Brain pericyte (primary cell): ENCODE results near the gene HMGXB3.
"Not testable (repeated sequence)": the region's sequence is repeated elsewhere in the genome, so short reads cannot be mapped to it uniquely, and the experiment has no call there.

Source experiments
- DNase-seq: peaks from one replicate; pipeline ENCODE4 v3.0.0-alpha.2; 2012; ENCODE audit warnings: low read depth, low spot score

The HMGXB3 gene

DNA sequence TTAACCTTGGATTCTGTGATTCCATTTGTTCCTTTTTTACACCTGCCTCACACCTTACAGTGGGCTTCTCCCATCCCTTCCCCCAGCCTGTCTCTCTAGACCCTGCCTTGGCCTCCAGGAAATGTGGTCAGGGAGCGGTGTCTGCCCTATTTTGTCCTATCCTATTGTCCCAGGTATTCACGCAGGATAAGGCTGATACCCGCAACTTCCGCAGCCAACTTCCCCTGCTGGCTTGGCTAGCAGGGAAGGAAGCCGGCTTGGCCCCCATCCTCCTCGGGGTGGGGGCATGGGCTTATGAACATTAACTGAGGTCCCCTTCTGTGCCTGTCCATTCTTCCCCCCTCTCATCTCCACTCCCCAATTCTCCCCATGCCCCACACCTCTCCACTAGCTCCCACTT, 82.3 kb downstream of the HMGXB3 start:
- no peak for DNase-seq

DNA sequence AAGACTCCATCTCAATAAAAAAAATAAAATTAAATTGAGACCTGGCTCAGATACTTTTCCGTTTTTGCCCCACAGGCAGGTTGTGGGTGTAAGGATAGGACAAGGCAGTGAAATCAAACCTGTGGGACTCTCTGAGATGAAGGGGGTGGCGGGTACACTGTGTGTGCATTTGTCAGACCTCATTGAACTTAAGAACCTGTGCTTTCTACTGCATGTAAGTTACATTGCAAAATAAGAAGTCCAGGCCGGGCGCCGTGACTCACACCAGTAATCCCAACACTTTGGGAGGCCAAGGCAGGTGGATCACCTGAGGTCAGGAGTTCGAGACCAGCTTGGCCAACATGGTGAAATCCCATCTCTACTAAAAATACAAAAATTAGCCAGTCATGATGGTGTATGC, 84.2 kb downstream of the HMGXB3 start:
- DNase-seq: not testable (repeated sequence)

DNA sequence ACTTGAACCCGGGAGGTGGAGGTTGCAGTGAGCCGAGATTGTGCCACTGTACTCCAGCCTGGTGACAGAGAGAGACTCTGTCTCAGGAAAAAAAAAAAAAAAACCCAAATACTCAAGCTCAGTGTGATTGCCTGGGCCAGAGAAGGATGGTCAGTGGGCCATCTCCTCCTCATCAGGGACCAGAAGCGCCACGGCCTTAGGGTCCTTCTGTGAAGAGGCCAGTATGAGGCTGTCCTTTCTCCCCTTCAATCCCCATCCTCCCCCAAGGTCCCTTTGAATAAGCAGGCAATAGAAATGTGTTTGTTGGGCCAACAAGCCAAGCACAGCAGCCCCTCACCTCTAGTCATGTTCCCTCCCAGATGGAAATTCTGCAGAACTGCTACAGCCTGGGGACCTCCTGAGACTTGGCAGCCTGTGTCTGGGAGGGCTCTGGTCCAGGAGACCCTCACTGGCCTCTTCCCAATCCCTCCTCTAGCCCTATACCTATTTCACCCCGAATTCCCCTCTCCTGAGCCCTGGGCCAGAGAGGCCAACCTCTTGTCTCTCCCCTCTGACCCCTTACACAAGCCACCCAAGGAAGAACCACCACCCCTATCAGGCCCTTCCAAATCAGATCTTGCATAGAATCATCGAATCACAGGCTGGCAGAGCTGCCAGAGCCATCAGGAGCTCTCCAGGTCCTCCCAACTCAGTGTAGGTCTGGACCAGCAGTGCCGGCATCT, 84.8 kb downstream of the HMGXB3 start:
- no peak for DNase-seq

DNA sequence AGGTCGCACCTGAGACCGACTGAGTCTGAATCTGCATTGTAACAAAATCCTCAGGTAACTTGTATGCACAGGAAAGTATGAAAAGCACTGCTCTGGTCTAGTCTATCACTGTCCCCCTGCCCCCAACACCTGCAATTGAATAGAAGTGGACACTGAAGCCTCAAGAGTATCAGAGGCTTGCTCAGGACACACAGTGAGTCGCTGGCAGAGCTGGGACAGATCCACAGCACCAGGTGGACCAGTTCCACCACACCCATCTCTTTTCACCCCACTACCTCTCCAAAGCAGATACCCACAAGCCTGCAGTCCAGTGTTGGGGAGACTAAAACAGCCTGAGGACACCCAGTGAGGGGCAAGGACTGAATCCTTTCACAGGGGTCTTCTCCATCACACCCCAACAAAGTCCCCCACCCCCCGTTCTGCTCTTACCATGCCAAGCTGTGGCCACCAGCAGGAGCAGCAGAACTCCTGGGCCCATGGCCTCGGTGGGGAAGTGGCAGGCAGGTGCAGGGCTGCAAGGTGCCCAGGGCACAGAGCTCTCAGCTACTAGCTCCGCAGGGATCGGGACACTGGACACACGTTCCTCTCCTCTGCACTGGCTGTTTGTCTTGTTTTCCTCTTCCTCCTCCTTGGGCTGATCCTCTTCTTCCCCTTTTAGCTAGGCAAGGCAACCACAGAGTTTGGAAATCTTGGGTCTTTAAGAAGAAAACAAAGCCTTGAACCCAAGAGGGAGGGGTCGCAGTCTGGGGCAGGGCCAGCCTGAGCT, 85.6 kb downstream of the HMGXB3 start, which contains the start of gene CSF1R:
Gene CSF1R (minus strand): TSS at position 605 of the 766 bp plus-strand sequence. CDS start 127 bp downstream, at position 478.
- DNase-seq: no peak

DNA sequence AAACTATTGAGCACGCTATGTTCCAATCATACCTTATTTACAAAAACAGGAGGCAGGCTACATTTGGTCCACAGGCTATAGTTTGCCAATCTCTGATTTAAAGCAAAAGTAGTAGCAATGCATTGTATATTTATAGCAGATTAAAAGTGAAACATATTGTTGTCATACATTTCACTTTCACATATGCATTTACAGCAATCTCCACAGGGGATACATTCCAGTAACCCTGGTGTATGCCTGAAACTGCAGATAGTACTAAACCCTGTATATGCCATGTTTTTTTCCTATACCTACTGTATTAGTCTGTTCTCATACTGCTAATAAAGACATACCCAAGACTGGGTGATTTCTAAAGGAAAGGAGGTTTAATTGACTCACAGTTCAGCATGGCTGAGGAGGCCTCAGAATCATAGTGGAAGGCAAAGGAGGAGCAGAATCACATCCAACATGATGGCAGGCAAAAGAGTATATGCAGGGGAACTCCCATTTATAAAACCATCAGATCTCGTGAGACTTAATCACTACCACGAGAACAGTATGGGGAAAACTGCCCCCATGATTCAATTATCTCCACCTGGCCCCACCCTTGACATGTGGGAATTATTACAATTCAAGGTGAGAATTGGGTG, 91.7 kb downstream of the HMGXB3 start:
- DNase-seq: no peak

DNA sequence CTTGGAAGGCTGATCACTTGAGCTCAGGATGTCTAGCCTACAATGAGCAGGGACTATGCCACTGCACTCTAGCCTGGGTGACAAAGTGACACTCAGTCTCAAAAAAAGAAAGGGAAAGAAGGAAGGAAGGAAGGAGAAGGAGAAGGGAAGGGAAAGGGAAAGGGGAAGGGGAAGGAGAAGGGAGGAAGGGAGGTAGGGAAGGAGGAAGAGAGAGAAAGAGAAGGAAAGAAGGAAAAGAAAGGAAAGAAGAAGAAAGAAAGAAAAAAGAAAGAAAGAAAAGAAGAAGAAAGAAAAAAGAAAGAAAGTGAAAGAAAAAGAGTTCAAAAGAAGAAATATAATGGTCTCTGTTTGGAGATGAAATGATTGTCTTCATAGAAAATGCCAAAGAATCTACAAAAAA, 96.6 kb downstream of the HMGXB3 start:
- DNase-seq: no peak

DNA sequence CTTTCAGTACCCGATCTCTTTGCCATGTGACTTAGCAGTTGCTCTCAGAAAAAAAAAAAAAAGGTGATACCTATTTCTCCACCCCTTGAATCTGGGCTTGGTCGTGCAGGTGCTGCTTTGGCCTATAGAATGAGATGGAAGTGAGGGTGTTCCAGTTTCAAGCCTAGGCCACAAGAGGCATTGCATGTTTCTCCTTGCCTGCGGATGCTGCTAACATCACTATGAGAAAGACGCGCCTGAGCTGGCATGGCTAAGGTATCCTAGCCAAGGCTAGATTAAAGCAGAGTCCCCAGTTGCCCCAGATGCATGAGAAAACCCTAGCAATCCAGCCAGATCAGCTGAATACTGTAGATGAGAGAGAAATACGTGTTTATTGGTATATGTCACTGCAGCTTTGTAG, 100.5 kb downstream of the HMGXB3 start:
- DNase-seq: no peak
